Measurements from ENCODE around the gene MBOAT2.

DNA sequence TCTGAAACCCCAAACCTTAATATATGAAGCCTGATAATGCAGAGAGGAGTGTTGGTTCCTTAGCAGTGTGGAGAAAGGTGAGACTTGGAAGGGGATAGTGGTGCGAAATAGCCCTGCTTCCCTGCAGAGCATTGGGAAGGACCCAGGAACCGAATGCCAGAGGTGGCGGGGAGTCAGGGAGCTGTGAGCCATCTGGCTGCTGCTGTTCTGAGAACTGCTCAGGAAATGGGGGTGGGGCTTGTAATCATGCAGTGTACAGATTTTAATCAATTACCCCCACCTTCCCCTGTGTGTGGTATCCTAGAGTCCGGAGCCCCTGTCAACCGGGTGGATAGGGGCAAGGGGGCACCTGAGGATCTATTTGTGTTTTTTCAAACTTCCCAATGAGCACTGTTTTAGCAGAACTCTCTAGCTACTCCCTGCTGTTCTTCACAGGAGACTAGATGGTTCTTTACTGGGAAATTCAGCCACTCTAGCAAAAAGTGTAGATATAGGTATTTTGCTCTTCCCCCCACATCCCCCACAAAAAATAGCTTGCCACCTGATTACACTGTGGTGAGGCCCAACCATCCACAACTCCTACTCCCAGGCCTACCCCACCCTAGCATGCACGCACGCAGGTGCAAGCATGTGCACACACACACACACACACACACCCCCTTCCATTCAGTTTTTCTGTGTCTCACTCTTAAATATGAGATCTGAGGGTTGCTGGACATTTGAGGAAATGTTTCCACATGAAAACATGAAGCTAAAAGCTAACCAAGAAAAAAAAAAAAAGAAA lies 30.1 kb upstream of the MBOAT2 start:
- TF ChIP-seq CTCF (CRISPR knock-in tag; IDR thresholded peaks at IDR 0.05) (no peak), ZNF558 (CRISPR knock-in tag; IDR thresholded peaks at IDR 0.05; ENCODE audit: borderline replicate concordance) (no peak), IRF2 (CRISPR knock-in tag; IDR thresholded peaks at IDR 0.05) (no peak), KAT2B (IDR thresholded peaks at IDR 0.05; ENCODE audit: borderline replicate concordance, low read depth, low read length) (no peak)
- TF ChIP-seq, protein P1, sequence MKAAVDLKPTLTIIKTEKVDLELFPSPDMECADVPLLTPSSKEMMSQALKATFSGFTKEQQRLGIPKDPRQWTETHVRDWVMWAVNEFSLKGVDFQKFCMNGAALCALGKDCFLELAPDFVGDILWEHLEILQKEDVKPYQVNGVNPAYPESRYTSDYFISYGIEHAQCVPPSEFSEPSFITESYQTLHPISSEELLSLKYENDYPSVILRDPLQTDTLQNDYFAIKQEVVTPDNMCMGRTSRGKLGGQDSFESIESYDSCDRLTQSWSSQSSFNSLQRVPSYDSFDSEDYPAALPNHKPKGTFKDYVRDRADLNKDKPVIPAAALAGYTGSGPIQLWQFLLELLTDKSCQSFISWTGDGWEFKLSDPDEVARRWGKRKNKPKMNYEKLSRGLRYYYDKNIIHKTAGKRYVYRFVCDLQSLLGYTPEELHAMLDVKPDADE (CRISPR knock-in tag; IDR thresholded peaks at IDR 0.05), result no peak

Data from HepG2 (cell line).